AG04449 (cell line): ENCODE data around the gene NRG3.

Experiments
- CTCF ChIA-PET: fragments of 350-600 bp; formaldehyde crosslinking; extraction: SDS; loops from one replicate; lab custom pipeline; 2021; ENCODE audit warnings: antibody characterized with exemption; lab: Yijun Ruan, JAX
- POLR2A ChIA-PET: fragments of 400-600, 350-600 bp; formaldehyde crosslinking; extraction: SDS; loops from one replicate; lab custom pipeline; 2020; ENCODE audit warnings: antibody characterized with exemption, inconsistent platforms; lab: Yijun Ruan, JAX
- DNase-seq: peaks from one replicate; pipeline ENCODE4 v3.0.0-alpha.2; 2010; ENCODE audit warnings: low read depth, low spot score
- H3K4me3 ChIP-seq: 2 replicates; pipeline ENCODE4 v1.5.1; 2011; ENCODE audit warnings: low read depth, mild to moderate bottlenecking, control low read depth, low read length
- TF ChIP-seq, protein P1 (sequence below): IDR thresholded peaks from one replicate; pipeline ENCODE4 v1.5.1; 2011; ENCODE audit warnings: mild to moderate bottlenecking, moderate library complexity, low read length, control low read depth, inconsistent platforms; ENCODE audit not compliant: insufficient read depth; ENCODE audit errors: missing control alignments

The NRG3 gene

DNA sequence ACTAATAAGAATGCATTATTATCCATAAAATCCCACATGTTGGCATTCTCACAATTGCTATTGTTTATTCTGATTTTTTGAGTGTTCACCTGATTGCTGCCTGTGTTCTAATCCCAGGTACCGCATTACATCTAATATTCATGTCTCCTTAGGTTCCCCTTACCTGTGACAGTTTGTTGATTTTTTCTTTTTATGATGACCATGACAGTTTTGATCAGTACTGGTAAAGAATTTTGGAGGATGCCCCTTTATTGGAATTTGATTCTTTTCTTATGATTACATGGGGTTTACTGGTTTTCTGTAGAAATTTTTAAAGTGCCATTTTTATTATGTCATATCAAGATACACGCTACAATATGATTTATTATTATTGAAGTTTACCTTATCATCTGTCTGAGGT lies 1091.1 kb downstream of the NRG3 start:
- ChIA-PET POLR2A (no interaction called here), CTCF (no interaction called here)
- H3K4me3 ChIP-seq: no peak overlapping the region
- DNase-seq: no peak
- TF ChIP-seq, protein P1, sequence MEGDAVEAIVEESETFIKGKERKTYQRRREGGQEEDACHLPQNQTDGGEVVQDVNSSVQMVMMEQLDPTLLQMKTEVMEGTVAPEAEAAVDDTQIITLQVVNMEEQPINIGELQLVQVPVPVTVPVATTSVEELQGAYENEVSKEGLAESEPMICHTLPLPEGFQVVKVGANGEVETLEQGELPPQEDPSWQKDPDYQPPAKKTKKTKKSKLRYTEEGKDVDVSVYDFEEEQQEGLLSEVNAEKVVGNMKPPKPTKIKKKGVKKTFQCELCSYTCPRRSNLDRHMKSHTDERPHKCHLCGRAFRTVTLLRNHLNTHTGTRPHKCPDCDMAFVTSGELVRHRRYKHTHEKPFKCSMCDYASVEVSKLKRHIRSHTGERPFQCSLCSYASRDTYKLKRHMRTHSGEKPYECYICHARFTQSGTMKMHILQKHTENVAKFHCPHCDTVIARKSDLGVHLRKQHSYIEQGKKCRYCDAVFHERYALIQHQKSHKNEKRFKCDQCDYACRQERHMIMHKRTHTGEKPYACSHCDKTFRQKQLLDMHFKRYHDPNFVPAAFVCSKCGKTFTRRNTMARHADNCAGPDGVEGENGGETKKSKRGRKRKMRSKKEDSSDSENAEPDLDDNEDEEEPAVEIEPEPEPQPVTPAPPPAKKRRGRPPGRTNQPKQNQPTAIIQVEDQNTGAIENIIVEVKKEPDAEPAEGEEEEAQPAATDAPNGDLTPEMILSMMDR: no peak

DNA sequence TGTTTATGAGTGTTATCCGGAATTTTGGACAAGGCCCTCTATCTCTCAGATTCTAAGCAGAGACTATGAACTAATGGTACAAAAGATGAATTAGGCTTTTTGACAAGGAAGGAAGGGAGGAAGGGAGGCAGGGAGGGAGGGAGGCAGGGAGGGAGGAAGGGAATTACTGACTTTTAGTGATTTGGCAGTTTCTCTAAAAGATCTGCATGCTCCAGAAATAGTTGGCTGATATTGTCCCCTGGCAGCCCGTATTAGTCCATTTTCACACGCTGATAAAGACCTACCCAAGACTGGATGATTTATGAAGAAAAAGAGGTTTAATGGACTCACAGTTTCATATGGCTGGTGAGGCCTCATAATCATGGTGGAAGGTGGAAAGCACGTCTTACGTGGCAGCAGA lies 1093.5 kb downstream of the NRG3 start:
- ChIA-PET POLR2A (no interaction called here), CTCF (no interaction called here)
- H3K4me3 ChIP-seq: no peak overlapping the region
- DNase-seq: no peak
- TF ChIP-seq, protein P1: no peak

DNA sequence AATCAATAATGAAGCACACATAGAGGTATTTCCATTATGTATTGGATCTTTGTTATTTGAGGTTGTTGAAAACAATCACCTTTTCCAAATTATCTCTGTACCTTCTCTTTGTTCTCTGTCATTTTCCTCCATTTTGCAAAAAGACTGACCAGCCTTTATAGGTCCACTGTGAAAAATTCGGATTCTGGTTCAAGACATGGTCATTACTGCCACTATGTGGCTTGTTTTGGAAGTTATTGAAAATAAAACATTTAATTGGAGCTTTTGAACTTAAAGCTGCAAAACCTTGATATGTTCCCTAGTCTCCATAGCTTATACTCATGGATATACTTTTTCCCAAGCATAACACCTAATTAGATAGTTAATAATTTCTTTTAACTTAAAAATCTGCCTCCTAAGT lies 1094.4 kb downstream of the NRG3 start:
- no peak for DNase-seq
- H3K4me3 ChIP-seq: no peak overlapping the region
- ChIA-PET CTCF (interaction anchor here (0.9 to 1.6 kb wide), 5 partner anchors 9 to 175 kb away, joined by 3 to 4 read pairs (median 3); no protein-coding TSS in a partner anchor), POLR2A (no interaction called here)
- TF ChIP-seq, protein P1: peak; percentile 2

GRCh38 chr10:82980321-82980720 lies 1105.3 kb downstream of the NRG3 start:
- ChIA-PET CTCF (no interaction called here), POLR2A (no interaction called here)
- no peak overlapping the region for H3K4me3 ChIP-seq
- TF ChIP-seq, protein P1: no peak
- DNase-seq: no peak

- DNase-seq: peak; percentile 14
- TF ChIP-seq, protein P1: no peak
- CTCF ChIA-PET: no interaction called here
- POLR2A ChIA-PET: no interaction called here
- H3K4me3 ChIP-seq: no peak overlapping the region
Observed at GRCh38 chr10:82981137-82981723, 1106.2 kb downstream of the NRG3 start.

DNA sequence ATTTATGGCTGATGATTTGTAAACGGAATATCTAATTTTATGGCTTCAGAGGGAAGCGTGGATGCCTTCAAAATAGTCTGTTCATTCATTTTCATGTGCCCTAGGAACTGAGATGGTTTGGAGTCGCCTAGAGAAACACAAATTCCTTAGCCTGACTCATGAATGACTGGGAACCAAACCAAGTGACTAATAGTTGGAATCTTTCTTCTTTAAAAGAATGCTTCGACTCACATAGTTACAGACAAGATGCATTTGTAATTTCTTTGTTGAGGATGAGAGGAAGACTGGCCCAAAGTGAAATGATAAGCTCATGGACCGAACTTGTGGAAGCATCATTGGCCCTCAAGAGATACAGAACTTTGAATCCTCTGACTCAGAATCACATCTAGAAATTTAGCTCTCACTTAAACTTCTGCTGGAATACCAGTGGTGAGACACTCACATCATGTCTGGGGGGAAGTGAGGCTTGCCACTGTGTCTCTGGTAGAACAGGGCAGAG lies 1107.2 kb downstream of the NRG3 start:
- TF ChIP-seq, protein P1: no peak
- DNase-seq: peak; percentile 77
- CTCF ChIA-PET: interaction anchor here (1.0 kb wide), 1 partner anchor 10 kb away, joined by 4 read pairs; no protein-coding TSS in a partner anchor
- H3K4me3 ChIP-seq: no peak overlapping the region
- POLR2A ChIA-PET: interaction anchor here (0.5 kb wide), 1 partner anchor 1781 kb away, joined by 3 read pairs; no protein-coding TSS in a partner anchor
